ENCODE results near the gene NEB. TPM values are rescaled to one million over a fixed set of nuclear protein-coding genes. Genes with fewer than 3 reads are reported as not detected.

The NEB gene
- total and polyA plus RNA-seq, 4 donors = 2.4 to 8.5 (median 7.1) TPM

DNA sequence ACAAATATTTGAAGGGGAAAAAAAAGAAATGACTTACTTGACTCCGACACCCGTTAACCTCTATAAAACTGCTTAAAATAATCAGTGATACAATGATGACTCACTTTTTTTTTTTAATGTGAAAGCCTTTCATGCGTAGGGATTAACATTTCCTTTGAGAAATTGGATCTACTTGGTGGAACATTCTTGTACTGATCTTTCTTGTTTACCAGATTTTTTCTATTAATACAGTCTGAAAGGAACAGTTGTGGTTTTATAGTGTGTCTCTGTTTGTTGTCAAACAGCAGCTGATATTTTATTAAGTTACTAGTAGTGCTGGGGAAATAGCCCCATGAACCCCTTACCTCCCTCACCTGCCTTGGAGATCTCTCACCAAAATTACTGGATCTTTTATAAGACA is 40.2 kb upstream of the NEB start:
- Histone ChIP-seq H3K4me1 (ENCODE audit: control insufficient read depth, insufficient read depth, low read length) (no peaks in the 10 kb centered on the region), H3K27me3 (ENCODE audit: control insufficient read depth, insufficient read depth, low read length) (no peaks in the 10 kb centered on the region), H3K27ac (ENCODE audit: low read depth, low read length) (no peak overlapping the region), H3K4me3 (ENCODE audit: low read depth, low read length) (no peak overlapping the region), H3K9me3 (ENCODE audit: control insufficient read depth, insufficient read depth, low read length) (no peaks in the 10 kb centered on the region), H3K36me3 (ENCODE audit: control insufficient read depth, insufficient read depth, low read length) (no peaks in the 10 kb centered on the region)
- no CpG with 5 or more reads among the region's 3 CpGs for WGBS (ENCODE audit: insufficient coverage)
- no peak for DNase-seq (ENCODE audit: low read depth in 4 of 6, low spot score in 6 of 6)

DNA sequence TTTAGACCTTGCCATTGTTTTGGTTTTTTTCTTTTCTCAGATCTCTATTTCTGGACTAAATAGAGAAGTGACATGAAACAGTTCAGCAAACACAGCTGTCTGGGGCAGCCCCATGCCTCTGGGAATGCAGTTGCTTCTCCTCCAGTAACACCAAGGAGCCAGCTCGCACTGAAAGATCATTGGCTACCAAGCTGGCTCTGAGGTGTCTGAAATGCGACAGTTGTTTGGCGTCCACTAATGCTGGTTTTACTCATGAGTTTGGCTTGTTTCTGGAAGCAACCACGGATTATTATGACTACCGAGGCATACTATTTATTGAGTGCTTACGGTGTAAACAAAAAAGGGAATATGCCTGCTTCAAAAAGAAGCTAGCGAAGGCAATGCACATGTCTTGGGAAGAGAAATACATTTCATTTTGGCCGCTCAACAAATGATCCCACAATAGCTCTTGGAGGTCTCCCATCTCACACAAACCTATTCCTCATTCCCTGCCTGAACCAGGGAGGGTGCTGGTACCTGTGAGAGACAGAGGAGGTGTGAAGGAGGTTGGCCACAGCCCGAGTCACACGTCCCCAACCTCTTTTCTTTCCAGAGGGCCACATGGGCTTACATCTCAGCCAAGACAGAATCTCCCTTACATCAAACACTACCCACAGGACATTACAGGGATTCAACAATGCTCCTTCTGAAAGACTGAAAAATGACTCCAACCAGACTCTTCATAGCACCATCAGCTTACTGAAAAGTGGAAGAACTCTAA is 37.5 kb upstream of the NEB start:
- WGBS (ENCODE audit: insufficient coverage) = 92% methylated on average over 5 of the region's 10 CpGs
- H3K27ac ChIP-seq (ENCODE audit: low read depth, low read length) = no peak overlapping the region

DNA sequence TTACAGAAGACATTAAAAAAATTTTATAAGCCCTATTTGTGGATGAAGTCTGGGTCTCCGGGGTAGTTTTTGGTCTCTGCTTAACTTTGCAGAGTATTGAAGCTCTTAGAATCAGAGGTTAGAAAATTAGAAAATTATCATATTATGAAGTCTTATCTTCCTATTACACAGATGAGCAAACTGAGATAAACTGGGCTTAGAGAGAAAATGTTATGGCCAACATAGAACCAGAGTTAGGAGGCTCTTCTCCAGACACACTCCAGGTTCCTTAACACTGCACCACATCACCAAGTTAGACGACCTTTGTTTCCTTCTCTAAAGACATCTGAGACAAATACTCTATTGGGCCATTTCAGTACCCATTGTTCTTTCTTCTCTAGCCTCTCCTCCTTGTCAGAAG is 36.7 kb upstream of the NEB start:
- Histone ChIP-seq H3K4me3 (ENCODE audit: low read depth, low read length) (no peak overlapping the region), H3K27me3 (ENCODE audit: control insufficient read depth, insufficient read depth, low read length) (no peaks in the 10 kb centered on the region), H3K27ac (ENCODE audit: low read depth, low read length) (no peak overlapping the region), H3K36me3 (ENCODE audit: control insufficient read depth, insufficient read depth, low read length) (peaks cover 2% of the 10 kb centered on the region), H3K4me1 (ENCODE audit: control insufficient read depth, insufficient read depth, low read length) (peaks cover 5% of the 10 kb centered on the region), H3K9me3 (ENCODE audit: control insufficient read depth, insufficient read depth, low read length) (no peaks in the 10 kb centered on the region)
- no CpG with 5 or more reads among the region's 2 CpGs for WGBS (ENCODE audit: insufficient coverage)
- DNase-seq (ENCODE audit: low read depth in 4 of 6, low spot score in 6 of 6) = no peak

More for the DNA sequence above, 37.5 kb upstream of the NEB start:
- DNase-seq (ENCODE audit: low read depth in 4 of 6, low spot score in 6 of 6) = no peak
- H3K27me3 ChIP-seq (ENCODE audit: control insufficient read depth, insufficient read depth, low read length) = no peaks in the 10 kb centered on the region
- H3K9me3 ChIP-seq (ENCODE audit: control insufficient read depth, insufficient read depth, low read length) = no peaks in the 10 kb centered on the region
- peaks cover 2% of the 10 kb centered on the region for H3K4me1 ChIP-seq (ENCODE audit: control insufficient read depth, insufficient read depth, low read length)
- peaks cover 2% of the 10 kb centered on the region for H3K36me3 ChIP-seq (ENCODE audit: control insufficient read depth, insufficient read depth, low read length)
- H3K4me3 ChIP-seq (ENCODE audit: low read depth, low read length) = no peak overlapping the region

DNA sequence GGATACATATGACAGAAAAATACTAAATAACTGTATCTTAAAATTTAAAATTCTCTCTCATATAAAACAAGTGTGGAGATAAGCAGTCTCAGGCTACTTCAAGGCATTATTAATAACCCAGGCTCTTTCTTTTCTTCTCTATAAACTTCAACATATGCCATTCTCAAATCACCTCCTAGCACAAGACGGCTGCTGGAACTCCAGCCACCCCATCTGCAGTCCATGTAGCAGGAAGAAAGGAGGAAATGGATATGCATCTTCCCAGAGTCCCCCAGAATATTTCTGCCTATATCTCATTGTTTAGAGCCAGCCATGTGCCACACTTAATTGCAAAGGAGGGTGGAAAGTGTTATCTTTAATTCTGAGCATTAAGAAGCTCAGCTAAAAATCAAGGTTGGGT is 35.3 kb upstream of the NEB start:
- no peak for DNase-seq (ENCODE audit: low read depth in 4 of 6, low spot score in 6 of 6)
- Histone ChIP-seq H3K9me3 (ENCODE audit: control insufficient read depth, insufficient read depth, low read length) (no peaks in the 10 kb centered on the region), H3K27ac (ENCODE audit: low read depth, low read length) (no peak overlapping the region), H3K4me1 (ENCODE audit: control insufficient read depth, insufficient read depth, low read length) (peaks cover 5% of the 10 kb centered on the region), H3K27me3 (ENCODE audit: control insufficient read depth, insufficient read depth, low read length) (no peaks in the 10 kb centered on the region), H3K4me3 (ENCODE audit: low read depth, low read length) (no peak overlapping the region), H3K36me3 (ENCODE audit: control insufficient read depth, insufficient read depth, low read length) (peaks cover 5% of the 10 kb centered on the region)
- no CpG with 5 or more reads among the region's 1 CpG for WGBS (ENCODE audit: insufficient coverage)

DNA sequence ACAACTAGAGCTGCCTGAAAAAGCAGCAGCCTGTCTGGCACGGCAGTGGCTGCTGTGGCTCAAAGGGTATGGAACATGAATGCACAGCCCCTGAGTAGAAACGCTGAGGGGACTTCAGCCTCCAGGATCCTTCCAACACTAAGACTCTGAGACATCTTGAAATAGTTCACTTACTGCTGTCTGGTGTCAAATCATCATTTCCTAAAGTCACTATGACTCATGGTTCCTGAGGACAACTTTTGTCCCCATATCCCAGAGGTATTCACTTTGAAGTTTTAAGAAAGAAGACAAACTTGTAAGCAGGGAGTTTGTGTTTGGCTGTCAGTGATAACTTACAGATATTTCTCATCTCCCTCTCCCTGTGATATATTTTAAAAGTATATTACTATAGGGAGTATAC is 33.3 kb upstream of the NEB start:
- Histone ChIP-seq H3K4me1 (ENCODE audit: control insufficient read depth, insufficient read depth, low read length) (peaks cover 5% of the 10 kb centered on the region), H3K36me3 (ENCODE audit: control insufficient read depth, insufficient read depth, low read length) (peaks cover 5% of the 10 kb centered on the region), H3K4me3 (ENCODE audit: low read depth, low read length) (no peak overlapping the region), H3K27me3 (ENCODE audit: control insufficient read depth, insufficient read depth, low read length) (no peaks in the 10 kb centered on the region), H3K9me3 (ENCODE audit: control insufficient read depth, insufficient read depth, low read length) (no peaks in the 10 kb centered on the region), H3K27ac (ENCODE audit: low read depth, low read length) (no peak overlapping the region)
- WGBS (ENCODE audit: insufficient coverage) = 58% methylated on average over 2 of the region's 2 CpGs
- DNase-seq (ENCODE audit: low read depth in 4 of 6, low spot score in 6 of 6) = no peak

DNA sequence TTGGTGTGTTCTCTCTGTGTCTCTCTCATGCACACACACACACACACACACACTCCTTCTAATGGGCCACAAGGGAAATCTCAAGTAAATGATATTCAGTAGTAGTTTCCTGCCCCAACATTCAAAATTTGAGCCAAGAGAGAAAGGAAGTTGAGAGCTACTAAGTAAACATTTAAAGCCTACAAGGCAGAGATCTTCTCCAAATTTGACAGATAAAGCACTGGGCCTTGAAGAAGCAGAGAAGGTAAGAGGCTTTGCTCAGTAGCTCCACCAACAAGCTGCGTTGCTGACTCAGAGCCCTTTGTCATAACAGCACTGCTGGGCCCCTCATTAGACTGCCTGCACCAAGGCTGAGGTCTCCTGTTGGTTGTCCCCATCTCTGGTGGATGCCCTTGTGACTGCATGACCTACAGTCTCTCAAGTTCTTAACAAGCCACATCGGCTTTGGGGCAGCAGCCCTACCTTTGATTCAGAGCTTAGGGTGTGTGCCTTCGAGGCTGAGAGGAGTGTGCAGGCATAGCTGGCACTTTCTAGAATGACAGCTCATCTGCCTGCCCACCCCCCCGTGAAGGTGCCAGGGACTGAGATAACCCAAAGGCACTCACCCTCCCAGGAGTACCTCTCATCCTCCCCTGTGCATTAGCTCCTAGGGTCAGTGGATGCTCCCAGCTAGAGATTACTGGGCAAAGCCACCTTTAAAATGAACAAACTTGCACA is 32.3 kb upstream of the NEB start:
- DNase-seq (ENCODE audit: low read depth in 4 of 6, low spot score in 6 of 6) = peak in 1 of 6 donors; percentile 10
- peaks cover 5% of the 10 kb centered on the region for H3K4me1 ChIP-seq (ENCODE audit: control insufficient read depth, insufficient read depth, low read length)
- peaks cover 5% of the 10 kb centered on the region for H3K36me3 ChIP-seq (ENCODE audit: control insufficient read depth, insufficient read depth, low read length)
- no peak overlapping the region for H3K27ac ChIP-seq (ENCODE audit: low read depth, low read length)
- WGBS (ENCODE audit: insufficient coverage) = 90% methylated on average over 4 of the region's 4 CpGs
- no peaks in the 10 kb centered on the region for H3K27me3 ChIP-seq (ENCODE audit: control insufficient read depth, insufficient read depth, low read length)
- no peak overlapping the region for H3K4me3 ChIP-seq (ENCODE audit: low read depth, low read length)
- H3K9me3 ChIP-seq (ENCODE audit: control insufficient read depth, insufficient read depth, low read length) = no peaks in the 10 kb centered on the region

DNA sequence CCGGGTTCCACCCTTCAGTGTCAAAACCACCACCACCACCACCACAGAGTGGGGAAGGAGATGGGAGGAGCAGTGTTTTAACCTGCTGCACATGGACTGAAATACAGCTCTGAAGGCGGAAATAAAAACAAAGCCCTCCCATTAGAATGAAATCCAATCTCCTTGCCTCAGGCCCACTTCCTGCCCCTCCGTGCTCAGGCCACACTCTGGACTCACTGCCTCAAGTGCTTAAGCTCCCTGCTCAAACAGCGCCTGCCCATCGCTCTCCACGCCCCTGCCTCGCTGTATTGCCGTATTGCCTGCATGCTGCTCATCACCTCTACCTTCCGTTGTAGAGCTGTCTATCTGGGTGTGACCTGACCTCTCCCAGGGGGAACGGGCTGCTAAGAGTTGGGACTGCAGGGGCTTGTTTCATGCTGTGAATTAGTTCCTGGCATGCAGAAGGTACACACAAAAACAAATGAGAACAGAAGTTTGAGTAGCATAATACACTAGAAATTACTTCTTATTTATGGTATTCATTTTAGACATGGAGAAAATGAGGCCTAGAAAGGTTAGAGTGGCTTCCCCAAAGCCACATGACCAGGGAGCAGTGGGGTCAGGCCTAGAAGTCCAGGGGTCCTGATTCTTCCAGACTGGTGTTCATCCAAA is 31.6 kb upstream of the NEB start:
- Histone ChIP-seq H3K4me3 (ENCODE audit: low read depth, low read length) (no peak overlapping the region), H3K9me3 (ENCODE audit: control insufficient read depth, insufficient read depth, low read length) (no peaks in the 10 kb centered on the region), H3K27me3 (ENCODE audit: control insufficient read depth, insufficient read depth, low read length) (no peaks in the 10 kb centered on the region), H3K36me3 (ENCODE audit: control insufficient read depth, insufficient read depth, low read length) (peaks cover 5% of the 10 kb centered on the region), H3K4me1 (ENCODE audit: control insufficient read depth, insufficient read depth, low read length) (peaks cover 5% of the 10 kb centered on the region), H3K27ac (ENCODE audit: low read depth, low read length) (no peak overlapping the region)
- DNase-seq (ENCODE audit: low read depth in 4 of 6, low spot score in 6 of 6) = no peak
- WGBS (ENCODE audit: insufficient coverage) = 94% methylated on average over 4 of the region's 10 CpGs

DNA sequence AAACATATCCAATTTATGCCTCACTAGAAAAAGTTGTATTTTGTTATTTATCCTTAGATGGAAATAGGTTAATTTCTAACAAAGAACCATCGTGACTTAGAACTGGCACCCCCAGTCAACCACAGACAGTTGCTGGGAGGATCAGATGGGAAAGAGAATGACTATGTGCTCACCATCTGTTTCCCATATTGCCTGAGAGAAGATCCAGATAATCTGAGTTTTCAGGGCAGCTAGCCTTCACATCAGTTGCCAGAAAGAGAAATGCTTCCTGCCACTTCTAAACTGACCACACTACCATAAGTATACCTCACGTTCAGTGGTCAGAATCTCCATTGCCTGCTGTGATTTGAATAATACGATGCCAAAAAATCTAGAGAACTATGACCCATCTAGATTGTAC is 28.4 kb upstream of the NEB start:
- peak in 1 of 6 donors; percentile 59 for DNase-seq (ENCODE audit: low read depth in 4 of 6, low spot score in 6 of 6)

DNA sequence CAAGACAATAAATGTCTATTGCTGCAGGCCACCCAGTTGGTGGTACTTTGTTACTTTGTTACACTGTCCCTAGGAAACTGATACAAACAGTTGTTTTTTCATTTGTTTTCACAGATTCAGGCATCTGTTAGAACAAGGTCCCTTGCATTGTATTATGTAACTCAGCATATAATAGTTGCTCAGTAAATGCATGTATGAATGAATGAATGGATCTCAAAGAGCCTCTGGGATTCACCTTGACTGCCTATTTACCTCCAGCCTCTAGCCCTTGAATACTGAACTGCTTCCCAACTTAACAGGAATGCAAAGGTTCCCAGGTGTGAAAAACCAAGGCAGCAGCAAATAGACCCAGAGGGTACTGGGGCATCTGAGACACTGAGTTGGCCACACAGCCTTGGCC is 27.4 kb upstream of the NEB start:
- H3K4me1 ChIP-seq (ENCODE audit: control insufficient read depth, insufficient read depth, low read length) = peaks cover 3% of the 10 kb centered on the region
- no peak for DNase-seq (ENCODE audit: low read depth in 4 of 6, low spot score in 6 of 6)
- no peak overlapping the region for H3K4me3 ChIP-seq (ENCODE audit: low read depth, low read length)
- no peaks in the 10 kb centered on the region for H3K9me3 ChIP-seq (ENCODE audit: control insufficient read depth, insufficient read depth, low read length)
- H3K36me3 ChIP-seq (ENCODE audit: control insufficient read depth, insufficient read depth, low read length) = peaks cover 2% of the 10 kb centered on the region
- no peaks in the 10 kb centered on the region for H3K27me3 ChIP-seq (ENCODE audit: control insufficient read depth, insufficient read depth, low read length)
- H3K27ac ChIP-seq (ENCODE audit: low read depth, low read length) = no peak overlapping the region

More for the DNA sequence above, 28.4 kb upstream of the NEB start:
- Histone ChIP-seq H3K9me3 (ENCODE audit: control insufficient read depth, insufficient read depth, low read length) (no peaks in the 10 kb centered on the region), H3K4me3 (ENCODE audit: low read depth, low read length) (no peak overlapping the region), H3K27me3 (ENCODE audit: control insufficient read depth, insufficient read depth, low read length) (no peaks in the 10 kb centered on the region), H3K27ac (ENCODE audit: low read depth, low read length) (no peak overlapping the region), H3K36me3 (ENCODE audit: control insufficient read depth, insufficient read depth, low read length) (peaks cover 5% of the 10 kb centered on the region), H3K4me1 (ENCODE audit: control insufficient read depth, insufficient read depth, low read length) (peaks cover 5% of the 10 kb centered on the region)
- WGBS (ENCODE audit: insufficient coverage) = no CpG with 5 or more reads among the region's 3 CpGs
